Measurements from ENCODE around the gene RASSF5.
A peak's percentile ranks its signal among the peaks of the same experiment; 100 is the strongest.
"Not testable (repeated sequence)": the region's sequence is repeated elsewhere in the genome, so short reads cannot be mapped to it uniquely, and the experiment has no call there.

Gene RASSF5

GRCh38 chr1:206600527-206600926 is 93.2 kb downstream of the RASSF5 start:
- no peak for TF ChIP-seq EZH2 (IDR thresholded peaks at IDR 0.05)
- Histone ChIP-seq H3K36me3 (ENCODE audit: insufficient read depth, low read length) (peaks cover 69% of the 10 kb centered on the region), H3K27ac (no peak overlapping the region), H3K4me3 (no peak overlapping the region), H3K9ac (ENCODE audit: insufficient read length) (no peak overlapping the region), H3K9me3 (ENCODE audit: low read depth, low read length) (no peaks in the 10 kb centered on the region)
- DNase-seq (ENCODE audit: low read depth, low spot score): no peak

GRCh38 chr1:206604861-206605260 is 97.5 kb downstream of the RASSF5 start:
- Histone ChIP-seq H3K9ac (ENCODE audit: insufficient read length) (no peak overlapping the region), H3K9me3 (ENCODE audit: low read depth, low read length) (no peaks in the 10 kb centered on the region), H3K36me3 (ENCODE audit: insufficient read depth, low read length) (peaks cover 55% of the 10 kb centered on the region), H3K27ac (no peak overlapping the region), H3K4me3 (no peak overlapping the region)
- TF ChIP-seq POLR2AphosphoS5 (IDR thresholded peaks at IDR 0.05; ENCODE audit: borderline replicate concordance, low read depth, low read length): no peak
- no peak for TF ChIP-seq FOXP2 (optimal IDR thresholded peaks at IDR 0.05; ENCODE audit: control extremely low read depth, extremely low read length, insufficient read depth)
- no peak for TF ChIP-seq EZH2 (IDR thresholded peaks at IDR 0.05)
- no peak for DNase-seq (ENCODE audit: low read depth, low spot score)

GRCh38 chr1:206606867-206607266 is 99.5 kb downstream of the RASSF5 start:
- H3K36me3 ChIP-seq (ENCODE audit: insufficient read depth, low read length): peaks cover 52% of the 10 kb centered on the region
- H3K27ac ChIP-seq: no peak overlapping the region
- TF ChIP-seq FOXP2 (optimal IDR thresholded peaks at IDR 0.05; ENCODE audit: control extremely low read depth, extremely low read length, insufficient read depth): no peak
- TF ChIP-seq EZH2 (IDR thresholded peaks at IDR 0.05): no peak
- no peak for TF ChIP-seq POLR2AphosphoS5 (IDR thresholded peaks at IDR 0.05; ENCODE audit: borderline replicate concordance, low read depth, low read length)
- no peak for DNase-seq (ENCODE audit: low read depth, low spot score)
- no peaks in the 10 kb centered on the region for H3K9me3 ChIP-seq (ENCODE audit: low read depth, low read length)
- no peak overlapping the region for H3K9ac ChIP-seq (ENCODE audit: insufficient read length)
- no peak overlapping the region for H3K4me3 ChIP-seq

GRCh38 chr1:206608108-206608698 is 100.9 kb downstream of the RASSF5 start:
- H3K36me3 ChIP-seq (ENCODE audit: insufficient read depth, low read length): peaks cover 42% of the 10 kb centered on the region
- no peak overlapping the region for H3K4me3 ChIP-seq
- TF ChIP-seq POLR2AphosphoS5 (IDR thresholded peaks at IDR 0.05; ENCODE audit: borderline replicate concordance, low read depth, low read length) (no peak), EZH2 (IDR thresholded peaks at IDR 0.05) (no peak), FOXP2 (optimal IDR thresholded peaks at IDR 0.05; ENCODE audit: control extremely low read depth, extremely low read length, insufficient read depth) (no peak)
- H3K9me3 ChIP-seq (ENCODE audit: low read depth, low read length): no peaks in the 10 kb centered on the region
- H3K9ac ChIP-seq (ENCODE audit: insufficient read length): no peak overlapping the region
- DNase-seq (ENCODE audit: low read depth, low spot score): no peak
- no peak overlapping the region for H3K27ac ChIP-seq

- no peaks in the 10 kb centered on the region for H3K9me3 ChIP-seq (ENCODE audit: low read depth, low read length)
- H3K4me3 ChIP-seq: no peak overlapping the region
- DNase-seq (ENCODE audit: low read depth, low spot score): no peak
- no peak overlapping the region for H3K27ac ChIP-seq
- peaks cover 35% of the 10 kb centered on the region for H3K36me3 ChIP-seq (ENCODE audit: insufficient read depth, low read length)
- no peak overlapping the region for H3K9ac ChIP-seq (ENCODE audit: insufficient read length)
- no peak for TF ChIP-seq FOXP2 (optimal IDR thresholded peaks at IDR 0.05; ENCODE audit: control extremely low read depth, extremely low read length, insufficient read depth)
- no peak for TF ChIP-seq EZH2 (IDR thresholded peaks at IDR 0.05)
- no peak for TF ChIP-seq POLR2AphosphoS5 (IDR thresholded peaks at IDR 0.05; ENCODE audit: borderline replicate concordance, low read depth, low read length)
Observed at GRCh38 chr1:206609229-206609991, 102.1 kb downstream of the RASSF5 start.

GRCh38 chr1:206612129-206612876 is 105.0 kb downstream of the RASSF5 start, which contains the start of gene EIF2D:
Gene EIF2D (minus strand): TSS chr1:206612465. CDS start chr1:206612342, 123 bp downstream.
- Histone ChIP-seq H3K27ac (peak within 1 kb of the TSS; percentile 77), H3K36me3 (ENCODE audit: insufficient read depth, low read length) (peaks cover 22% of the 10 kb centered on the region), H3K9ac (ENCODE audit: insufficient read length) (peak within 1 kb of the TSS; percentile 97), H3K4me3 (peak within 1 kb of the TSS; percentile 90), H3K9me3 (ENCODE audit: low read depth, low read length) (no peaks in the 10 kb centered on the region)
- DNase-seq (ENCODE audit: low read depth, low spot score): no peak
- TF ChIP-seq FOXP2 (optimal IDR thresholded peaks at IDR 0.05; ENCODE audit: control extremely low read depth, extremely low read length, insufficient read depth) (peak; percentile 27), POLR2AphosphoS5 (IDR thresholded peaks at IDR 0.05; ENCODE audit: borderline replicate concordance, low read depth, low read length) (peak; percentile 97), EZH2 (IDR thresholded peaks at IDR 0.05) (no peak)

GRCh38 chr1:206626396-206626795 is 119.1 kb downstream of the RASSF5 start:
- H3K4me3 ChIP-seq; DNase-seq (ENCODE audit: low read depth, low spot score); H3K9me3 ChIP-seq (ENCODE audit: low read depth, low read length); H3K36me3 ChIP-seq (ENCODE audit: insufficient read depth, low read length); H3K27ac ChIP-seq; H3K9ac ChIP-seq (ENCODE audit: insufficient read length): not testable (repeated sequence)

GRCh38 chr1:206628916-206629315 is 121.6 kb downstream of the RASSF5 start:
- TF ChIP-seq EZH2 (IDR thresholded peaks at IDR 0.05): no peak
- no peak for TF ChIP-seq POLR2AphosphoS5 (IDR thresholded peaks at IDR 0.05; ENCODE audit: borderline replicate concordance, low read depth, low read length)
- TF ChIP-seq FOXP2 (optimal IDR thresholded peaks at IDR 0.05; ENCODE audit: control extremely low read depth, extremely low read length, insufficient read depth): no peak
- Histone ChIP-seq H3K36me3 (ENCODE audit: insufficient read depth, low read length) (no peaks in the 10 kb centered on the region), H3K27ac (no peak overlapping the region)

More at GRCh38 chr1:206628916-206629315, 121.6 kb downstream of the RASSF5 start:
- H3K9ac ChIP-seq (ENCODE audit: insufficient read length): no peak overlapping the region
- no peak for DNase-seq (ENCODE audit: low read depth, low spot score)
- no peak overlapping the region for H3K4me3 ChIP-seq
- no peaks in the 10 kb centered on the region for H3K9me3 ChIP-seq (ENCODE audit: low read depth, low read length)

All from SK-N-MC (cell line).